OCI-LY1 (cell line): ENCODE measurements around the gene TSEN34.

Experiments used
- H2AFZ ChIP-seq: fragments of 200-600 bp; sonication (generic), shearing (Covaris generic); 2 replicates; pipeline ENCODE4 v1.6.0; 2014; ENCODE audit warnings: antibody characterized with exemption, mild to moderate bottlenecking, low read length
- H3F3A ChIP-seq: fragments of 200-600 bp; sonication (generic), shearing (Covaris generic); 2 replicates; pipeline ENCODE4 v1.6.0; 2014; ENCODE audit warnings: mild to moderate bottlenecking, antibody characterized with exemption, low read length, moderate library complexity; ENCODE audit not compliant: insufficient read depth
- H3K27ac ChIP-seq: fragments of 200-600 bp; sonication (generic); 2 replicates; pipeline ENCODE4 v1.5.1; 2014; ENCODE audit warnings: low read length, mixed run types, mild to moderate bottlenecking, low read depth; ENCODE audit not compliant: poor library complexity, severe bottlenecking
- H3K27me3 ChIP-seq: fragments of 200-600 bp; sonication (generic); 2 replicates; pipeline ENCODE4 v1.6.0; 2014; ENCODE audit warnings: antibody characterized with exemption, mild to moderate bottlenecking, low read length, moderate library complexity; ENCODE audit not compliant: insufficient read depth
- H3K36me3 ChIP-seq: fragments of 200-600 bp; sonication (generic); 2 replicates; pipeline ENCODE4 v1.6.1; 2014; ENCODE audit warnings: mild to moderate bottlenecking, antibody characterized with exemption, low read length, moderate library complexity, mixed read lengths; ENCODE audit not compliant: insufficient read depth
- H3K4me1 ChIP-seq: fragments of 200-600 bp; sonication (generic); 2 replicates; pipeline ENCODE4 v1.5.1; 2014; ENCODE audit warnings: mild to moderate bottlenecking, low read length, moderate library complexity; ENCODE audit not compliant: insufficient read depth, severe bottlenecking
- H3K4me2 ChIP-seq: fragments of 200-600 bp; sonication (generic), shearing (Covaris generic); 2 replicates; pipeline ENCODE4 v1.6.1; 2014; ENCODE audit warnings: low read length
- H3K4me3 ChIP-seq: fragments of 200-600 bp; sonication (generic); 2 replicates; pipeline ENCODE4 v1.5.1; 2014; ENCODE audit warnings: low read length, low read depth, mild to moderate bottlenecking, mixed read lengths; ENCODE audit not compliant: poor library complexity, severe bottlenecking
- H3K79me2 ChIP-seq: fragments of 200-600 bp; shearing (Covaris generic); 2 replicates; pipeline ENCODE4 v1.6.1; 2016; ENCODE audit warnings: mixed run types, low read length, mixed read lengths; ENCODE audit not compliant: insufficient read depth
- H3K9ac ChIP-seq: fragments of 200-600 bp; sonication (generic), shearing (Covaris generic); 2 replicates; pipeline ENCODE4 v1.6.1; 2014; ENCODE audit warnings: mild to moderate bottlenecking, low read length, mixed read lengths
- H3K9me2 ChIP-seq: fragments of 200-600 bp; sonication (generic), shearing (Covaris generic); 2 replicates; pipeline ENCODE4 v1.6.1; 2014; ENCODE audit warnings: low read depth, mild to moderate bottlenecking, low read length, mixed read lengths
- H3K9me3 ChIP-seq: fragments of 200-600 bp; shearing (Covaris generic); 2 replicates; pipeline ENCODE4 v1.6.1; 2014; ENCODE audit warnings: low read length, mixed read lengths
- H4K20me1 ChIP-seq: fragments of 200-600 bp; sonication (generic), shearing (Covaris generic); 2 replicates; pipeline ENCODE4 v1.6.0; 2016; ENCODE audit warnings: mild to moderate bottlenecking, low read length; ENCODE audit not compliant: insufficient read depth
- EZH2 ChIP-seq: fragments of 200-600 bp; sonication (generic), shearing (Covaris generic); IDR thresholded peaks from 2 replicates; pipeline ENCODE4 v1.8.0; 2017; ENCODE audit warnings: borderline replicate concordance, mixed run types, mild to moderate bottlenecking, antibody characterized with exemption, low read length, moderate library complexity, mixed read lengths
- TF ChIP-seq, protein P1 (sequence below): fragments of 200-600 bp; sonication (generic), shearing (Covaris generic); IDR thresholded peaks from 2 replicates; pipeline ENCODE4 v1.5.1; 2017; ENCODE audit warnings: mild to moderate bottlenecking, antibody characterized with exemption, low read length, moderate library complexity, mixed read lengths

The TSEN34 gene

DNA sequence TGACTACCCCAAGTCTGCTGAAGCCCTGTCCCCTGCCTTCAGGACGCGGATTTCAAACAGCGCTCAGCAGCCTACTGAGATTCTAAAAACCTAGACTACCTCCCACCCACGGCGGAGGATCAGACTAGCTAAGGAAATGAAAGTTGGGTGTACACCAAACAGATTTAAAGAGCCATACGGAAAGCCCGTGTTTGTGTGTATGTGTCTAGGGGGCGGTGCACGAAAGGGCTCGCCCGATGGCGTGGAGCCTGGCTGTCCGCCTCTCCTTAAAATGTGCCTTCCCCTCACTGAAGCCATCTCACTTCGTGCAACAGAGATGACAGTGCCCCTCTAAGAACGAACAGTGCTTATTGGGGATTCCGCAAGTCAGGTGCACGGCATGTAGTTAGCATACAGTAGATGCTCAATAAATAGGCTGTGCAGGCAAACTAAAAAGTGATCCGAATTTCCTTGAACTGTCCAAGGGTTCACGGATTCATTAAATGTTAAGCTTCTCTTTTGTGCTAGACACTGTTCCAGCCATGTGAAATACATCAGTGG is 32.2 kb upstream of the TSEN34 start:
- no peaks in the 10 kb centered on the region for H3F3A ChIP-seq
- H3K27ac ChIP-seq = peak overlapping the region; percentile 80
- H3K36me3 ChIP-seq = peaks cover 38% of the 10 kb centered on the region
- no peaks in the 10 kb centered on the region for H3K79me2 ChIP-seq
- peak overlapping the region; percentile 69 for H3K4me3 ChIP-seq
- H3K9me2 ChIP-seq = no peaks in the 10 kb centered on the region
- H3K9me3 ChIP-seq = no peaks in the 10 kb centered on the region
- no peak overlapping the region for H2AFZ ChIP-seq
- no peaks in the 10 kb centered on the region for H3K27me3 ChIP-seq
- H4K20me1 ChIP-seq = no peaks in the 10 kb centered on the region
- H3K4me1 ChIP-seq = peaks cover 28% of the 10 kb centered on the region
- peak overlapping the region; percentile 64 for H3K9ac ChIP-seq
- H3K4me2 ChIP-seq = peak overlapping the region; percentile 92
- TF ChIP-seq, protein P1, sequence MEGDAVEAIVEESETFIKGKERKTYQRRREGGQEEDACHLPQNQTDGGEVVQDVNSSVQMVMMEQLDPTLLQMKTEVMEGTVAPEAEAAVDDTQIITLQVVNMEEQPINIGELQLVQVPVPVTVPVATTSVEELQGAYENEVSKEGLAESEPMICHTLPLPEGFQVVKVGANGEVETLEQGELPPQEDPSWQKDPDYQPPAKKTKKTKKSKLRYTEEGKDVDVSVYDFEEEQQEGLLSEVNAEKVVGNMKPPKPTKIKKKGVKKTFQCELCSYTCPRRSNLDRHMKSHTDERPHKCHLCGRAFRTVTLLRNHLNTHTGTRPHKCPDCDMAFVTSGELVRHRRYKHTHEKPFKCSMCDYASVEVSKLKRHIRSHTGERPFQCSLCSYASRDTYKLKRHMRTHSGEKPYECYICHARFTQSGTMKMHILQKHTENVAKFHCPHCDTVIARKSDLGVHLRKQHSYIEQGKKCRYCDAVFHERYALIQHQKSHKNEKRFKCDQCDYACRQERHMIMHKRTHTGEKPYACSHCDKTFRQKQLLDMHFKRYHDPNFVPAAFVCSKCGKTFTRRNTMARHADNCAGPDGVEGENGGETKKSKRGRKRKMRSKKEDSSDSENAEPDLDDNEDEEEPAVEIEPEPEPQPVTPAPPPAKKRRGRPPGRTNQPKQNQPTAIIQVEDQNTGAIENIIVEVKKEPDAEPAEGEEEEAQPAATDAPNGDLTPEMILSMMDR = no peak
- no peak for TF ChIP-seq EZH2

DNA sequence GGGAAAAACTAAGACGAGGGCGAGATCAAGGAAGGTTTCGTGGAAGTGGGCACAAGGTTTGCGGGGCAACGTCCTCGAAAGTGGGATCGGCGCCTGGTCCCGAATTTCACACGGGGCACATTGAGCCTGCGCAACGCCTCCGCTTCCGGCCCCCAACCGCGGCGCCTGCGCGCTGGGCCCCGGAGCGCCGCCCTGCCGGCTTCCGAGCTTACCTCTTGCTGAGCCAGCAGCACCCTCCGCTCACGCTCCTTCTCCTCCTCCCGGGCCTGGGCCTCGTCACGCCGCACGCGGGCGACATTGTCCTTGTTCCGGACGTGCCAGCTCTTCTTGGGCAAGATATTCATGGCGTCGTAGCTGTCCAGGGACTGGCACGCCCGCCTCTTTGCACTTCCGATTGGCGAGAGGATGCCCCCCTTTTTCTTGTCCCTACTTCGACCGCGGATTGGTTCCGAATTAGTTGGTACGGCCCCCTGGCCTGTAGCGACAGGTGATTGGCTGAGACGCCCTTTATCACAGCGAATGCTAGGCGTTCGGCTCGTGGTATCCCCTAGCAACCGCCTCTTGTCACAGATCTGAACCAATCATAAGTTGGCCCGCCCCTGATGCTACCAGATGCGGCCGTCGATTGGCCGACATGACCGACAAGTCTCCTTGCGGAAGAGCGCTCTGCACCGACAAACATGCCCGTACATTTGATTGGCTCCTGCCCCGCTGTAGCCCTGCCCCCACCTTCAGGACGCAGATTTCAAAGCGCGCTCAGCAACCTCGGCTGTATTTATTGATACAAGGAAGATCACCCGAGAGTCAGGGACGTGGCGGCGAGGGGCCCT is 31.5 kb upstream of the TSEN34 start, which contains the start of gene LENG1:
Gene LENG1, minus strand, starts transcription at position 370 of the 830 bp plus-strand sequence. Its CDS starts 26 bp downstream, at position 344.
- Histone ChIP-seq H3F3A (no peaks in the 10 kb centered on the region), H3K27ac (peak within 1 kb of the TSS; percentile 80), H3K27me3 (no peaks in the 10 kb centered on the region), H2AFZ (no peak within 1 kb of the TSS), H3K4me2 (peak within 1 kb of the TSS; percentile 92), H3K36me3 (peaks cover 31% of the 10 kb centered on the region), H4K20me1 (no peaks in the 10 kb centered on the region), H3K9ac (peak within 1 kb of the TSS; percentile 73), H3K4me3 (peak within 1 kb of the TSS; percentile 69), H3K79me2 (no peaks in the 10 kb centered on the region), H3K9me3 (no peaks in the 10 kb centered on the region), H3K4me1 (peaks cover 28% of the 10 kb centered on the region), H3K9me2 (no peaks in the 10 kb centered on the region)
- TF ChIP-seq, protein P1 = peak; percentile 28; the same call in 1 of the 2 replicates
- TF ChIP-seq EZH2 = no peak

DNA sequence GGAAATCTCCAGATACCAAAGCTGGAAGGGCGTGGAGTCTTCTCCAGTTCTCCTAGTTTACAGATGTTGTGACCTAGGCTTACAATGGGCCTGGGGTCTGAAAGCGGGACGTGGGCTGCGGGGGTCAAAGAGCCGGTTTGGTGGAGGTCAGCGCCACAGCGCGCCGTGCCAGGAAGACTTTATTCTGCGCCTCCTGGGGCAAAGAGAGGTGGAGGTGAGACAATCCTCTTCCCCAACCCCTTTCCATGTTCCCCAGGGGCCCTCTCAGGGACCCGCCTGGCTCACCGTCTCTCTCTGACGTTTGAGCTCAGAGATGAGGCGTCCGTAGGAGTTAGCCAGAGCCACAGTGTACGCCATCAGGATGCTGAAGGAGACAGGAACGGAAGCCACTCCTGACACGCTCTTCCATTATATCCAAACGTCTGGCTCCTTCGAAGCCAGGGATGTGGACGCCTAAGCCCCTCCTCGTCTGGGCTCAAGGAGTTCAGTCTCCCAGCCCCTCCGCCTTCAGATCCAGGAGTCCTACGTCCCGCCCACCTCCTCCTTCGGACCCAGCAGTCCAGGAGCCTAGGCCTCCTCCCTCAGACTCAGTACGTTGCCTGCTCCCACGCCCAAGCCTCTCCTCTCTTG is 30.8 kb upstream of the TSEN34 start:
- Histone ChIP-seq H3K27me3 (no peaks in the 10 kb centered on the region), H3K4me2 (peak overlapping the region; percentile 74), H3K36me3 (peaks cover 24% of the 10 kb centered on the region), H3K4me3 (peak overlapping the region; percentile 69), H3K9ac (peak overlapping the region; percentile 73), H3K4me1 (peaks cover 28% of the 10 kb centered on the region), H3K79me2 (no peaks in the 10 kb centered on the region), H3F3A (no peaks in the 10 kb centered on the region), H2AFZ (no peak overlapping the region), H3K27ac (peak overlapping the region; percentile 41), H4K20me1 (no peaks in the 10 kb centered on the region), H3K9me2 (no peaks in the 10 kb centered on the region), H3K9me3 (no peaks in the 10 kb centered on the region)
- no peak for TF ChIP-seq EZH2
- TF ChIP-seq, protein P1 = no peak
